GM13976 (cell line): Measurements from ENCODE around the gene ADGRD1.

Source experiments
- DNase-seq: peaks from one replicate; pipeline ENCODE4 v3.0.0; 2012; ENCODE audit warnings: low spot score
- CTCF ChIP-seq: IDR thresholded peaks from 2 replicates; pipeline ENCODE4 v1.5.1; 2012; ENCODE audit warnings: borderline replicate concordance, mild to moderate bottlenecking; ENCODE audit not compliant: insufficient read depth; ENCODE audit errors: extremely low read depth, missing control alignments, control extremely low read depth
- in situ Hi-C: fragments of 300-500 bp; cut with MboI; formaldehyde crosslinking; loops from one replicate; pipeline ENCODE4 v1.12.0; 2022; ENCODE audit warnings: low sequenced_read_pairs, mixed read lengths, inconsistent platforms; ENCODE audit not compliant: unreplicated experiment

Gene ADGRD1

DNA sequence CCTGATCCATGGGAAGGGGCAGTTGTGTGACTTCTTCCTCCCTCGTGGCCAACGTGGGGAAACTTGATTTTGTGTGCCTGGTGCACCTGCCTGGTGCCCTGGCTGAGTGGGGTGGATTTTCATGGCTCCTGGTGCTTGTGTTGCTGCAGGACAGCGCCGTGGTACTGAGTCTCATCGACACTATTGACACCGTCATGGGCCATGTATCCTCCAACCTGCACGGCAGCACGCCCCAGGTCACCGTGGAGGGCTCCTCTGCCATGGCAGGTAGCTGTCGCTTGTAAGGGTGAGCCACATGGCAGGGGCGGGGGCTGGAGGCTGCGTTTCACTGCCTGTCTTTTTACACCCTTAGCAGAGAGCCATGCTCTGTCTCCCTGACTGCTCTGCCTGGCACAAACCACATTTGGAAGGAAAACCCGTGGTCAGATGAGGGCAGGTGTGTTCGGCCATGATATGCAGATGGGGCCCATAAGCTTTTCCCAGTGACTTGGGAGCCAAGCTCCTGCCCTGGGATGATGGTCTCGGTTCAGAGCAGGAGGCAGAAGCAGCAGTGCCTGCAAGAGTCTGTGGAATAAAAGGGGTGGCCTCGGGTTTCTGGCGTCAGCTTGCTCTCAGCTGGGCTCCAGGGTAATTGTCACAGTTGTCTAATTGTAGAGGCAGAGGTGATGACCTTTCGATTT lies 49.5 kb downstream of the ADGRD1 start:
- in situ Hi-C loops: no loop called here
- TF ChIP-seq CTCF: no peak
- DNase-seq: no peak

GRCh38 chr12:131003716-131004045 lies 50.0 kb downstream of the ADGRD1 start:
- DNase-seq: no peak
- no peak for TF ChIP-seq CTCF
- in situ Hi-C loops: no loop called here

GRCh38 chr12:131004166-131004565 lies 50.5 kb downstream of the ADGRD1 start:
- DNase-seq: no peak
- TF ChIP-seq CTCF: no peak
- in situ Hi-C loops: no loop called here

GRCh38 chr12:131005161-131006035 lies 51.7 kb downstream of the ADGRD1 start:
- TF ChIP-seq CTCF: no peak
- DNase-seq: no peak
- in situ Hi-C loops: no loop called here

DNA sequence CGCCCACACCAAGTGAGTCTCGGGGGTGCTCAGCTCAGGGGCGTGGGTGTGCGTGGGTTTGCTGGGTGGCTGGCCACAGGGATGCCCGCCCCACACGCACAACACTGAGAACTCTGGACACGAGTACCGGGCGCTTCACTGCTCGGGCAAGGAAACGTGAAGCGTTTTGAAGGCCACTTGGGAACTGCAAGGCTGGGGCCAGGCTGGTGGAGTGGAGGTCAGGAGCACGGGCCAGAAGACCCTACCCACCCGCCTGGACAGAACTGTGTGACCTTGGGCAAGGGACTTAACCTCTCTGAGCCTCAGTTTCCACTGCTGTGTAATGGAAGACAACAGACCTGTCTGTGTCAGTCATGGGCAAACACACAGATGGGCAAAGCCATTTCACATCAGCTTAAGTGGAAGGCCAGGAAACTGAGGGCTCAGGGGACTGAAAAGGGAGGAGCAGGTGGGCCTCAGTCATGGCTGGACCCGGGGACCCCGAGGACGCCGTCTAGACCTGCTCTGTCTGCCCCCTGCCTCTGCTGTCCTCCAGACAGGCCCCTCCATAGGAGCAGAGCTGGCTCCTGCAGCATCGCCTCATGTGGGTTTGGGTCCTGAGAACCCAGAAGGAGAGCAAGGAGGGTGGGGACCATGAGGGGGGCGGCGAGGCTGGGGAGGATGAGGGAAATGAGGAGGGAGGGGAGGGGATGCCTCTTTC lies 52.5 kb downstream of the ADGRD1 start:
- in situ Hi-C loops: no loop called here

More for the DNA sequence above, 52.5 kb downstream of the ADGRD1 start:
- DNase-seq: no peak
- TF ChIP-seq CTCF: no peak
